HepG2 (cell line): Measurements from ENCODE around the gene PLXND1.

Experiments used
- BRCA1 ChIP-seq: sonication (generic); formaldehyde crosslinking; IDR thresholded peaks from 2 replicates; pipeline ENCODE4 v1.4.0; 2020; ENCODE audit warnings: missing genetic modification reagents
- CTCF ChIP-seq: sonication (generic); formaldehyde crosslinking; IDR thresholded peaks from 2 replicates; pipeline ENCODE4 v1.5.0; 2020; ENCODE audit warnings: mild to moderate bottlenecking, missing genetic modification reagents, moderate library complexity
- HCFC1 ChIP-seq: fragments of 150-350 bp; IDR thresholded peaks from 2 replicates; pipeline ENCODE4 v1.6.1; 2014; ENCODE audit warnings: low read depth, low read length
- MXI1 ChIP-seq: IDR thresholded peaks from 3 replicates; pipeline ENCODE4 v1.6.1; 2012; ENCODE audit warnings: low read depth, low read length, inconsistent platforms, borderline replicate concordance
- PHF21A ChIP-seq: sonication (generic); formaldehyde crosslinking; IDR thresholded peaks from 2 replicates; pipeline ENCODE4 v1.5.0; 2020; ENCODE audit warnings: mild to moderate bottlenecking, missing genetic modification reagents
- POLR2A ChIP-seq, 2 experiments: IDR thresholded peaks; 2 replicates each; pipeline ENCODE4 v1.6.1; 2011; ENCODE audit warnings: low read depth in 2 of 2, low read length in 2 of 2, mild to moderate bottlenecking in 1 of 2, moderate library complexity in 1 of 2; ENCODE audit not compliant: insufficient read depth in 1 of 2
- ZBTB2 ChIP-seq: sonication (generic); formaldehyde crosslinking; IDR thresholded peaks from 2 replicates; pipeline ENCODE4 v1.8.0; 2022; ENCODE audit warnings: low read depth, missing genetic modification reagents
- ZNF232 ChIP-seq: sonication (generic); formaldehyde crosslinking; IDR thresholded peaks from 2 replicates; pipeline ENCODE4 v1.4.0; 2020; ENCODE audit warnings: missing genetic modification reagents, borderline replicate concordance
- ZNF510 ChIP-seq: sonication (generic); formaldehyde crosslinking; IDR thresholded peaks from 2 replicates; pipeline ENCODE4 v1.4.0; 2020; ENCODE audit warnings: low read depth, mild to moderate bottlenecking, missing genetic modification reagents
- TF ChIP-seq, protein P1 (sequence below): sonication (generic); formaldehyde crosslinking; IDR thresholded peaks from 2 replicates; pipeline ENCODE4 v1.4.0; 2020; ENCODE audit warnings: missing genetic modification reagents
- TF ChIP-seq, protein P2 (sequence below): sonication (generic); formaldehyde crosslinking; IDR thresholded peaks from 2 replicates; pipeline ENCODE4 v1.4.0; 2020; ENCODE audit warnings: missing genetic modification reagents

- TF ChIP-seq ZNF510 (CRISPR knock-in tag) (no peak), BRCA1 (CRISPR knock-in tag) (no peak), HCFC1 (no peak), CTCF (CRISPR knock-in tag) (no peak), ZBTB2 (CRISPR knock-in tag) (no peak), ZNF232 (CRISPR knock-in tag) (no peak), PHF21A (CRISPR knock-in tag) (no peak), POLR2A (IDR thresholded peaks at IDR 0.05; ENCODE audit: insufficient read depth in 1 of 2, low read depth in 2 of 2, low read length in 2 of 2) (no peak), MXI1 (no peak)
- TF ChIP-seq, protein P1, sequence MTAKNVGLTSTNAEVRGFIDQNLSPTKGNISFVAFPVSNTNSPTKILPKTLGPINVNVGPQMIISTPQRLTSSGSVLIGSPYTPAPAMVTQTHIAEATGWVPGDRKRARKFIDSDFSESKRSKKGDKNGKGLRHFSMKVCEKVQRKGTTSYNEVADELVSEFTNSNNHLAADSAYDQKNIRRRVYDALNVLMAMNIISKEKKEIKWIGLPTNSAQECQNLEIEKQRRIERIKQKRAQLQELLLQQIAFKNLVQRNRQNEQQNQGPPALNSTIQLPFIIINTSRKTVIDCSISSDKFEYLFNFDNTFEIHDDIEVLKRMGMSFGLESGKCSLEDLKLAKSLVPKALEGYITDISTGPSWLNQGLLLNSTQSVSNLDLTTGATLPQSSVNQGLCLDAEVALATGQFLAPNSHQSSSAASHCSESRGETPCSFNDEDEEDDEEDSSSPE, result no peak
- TF ChIP-seq, protein P2, sequence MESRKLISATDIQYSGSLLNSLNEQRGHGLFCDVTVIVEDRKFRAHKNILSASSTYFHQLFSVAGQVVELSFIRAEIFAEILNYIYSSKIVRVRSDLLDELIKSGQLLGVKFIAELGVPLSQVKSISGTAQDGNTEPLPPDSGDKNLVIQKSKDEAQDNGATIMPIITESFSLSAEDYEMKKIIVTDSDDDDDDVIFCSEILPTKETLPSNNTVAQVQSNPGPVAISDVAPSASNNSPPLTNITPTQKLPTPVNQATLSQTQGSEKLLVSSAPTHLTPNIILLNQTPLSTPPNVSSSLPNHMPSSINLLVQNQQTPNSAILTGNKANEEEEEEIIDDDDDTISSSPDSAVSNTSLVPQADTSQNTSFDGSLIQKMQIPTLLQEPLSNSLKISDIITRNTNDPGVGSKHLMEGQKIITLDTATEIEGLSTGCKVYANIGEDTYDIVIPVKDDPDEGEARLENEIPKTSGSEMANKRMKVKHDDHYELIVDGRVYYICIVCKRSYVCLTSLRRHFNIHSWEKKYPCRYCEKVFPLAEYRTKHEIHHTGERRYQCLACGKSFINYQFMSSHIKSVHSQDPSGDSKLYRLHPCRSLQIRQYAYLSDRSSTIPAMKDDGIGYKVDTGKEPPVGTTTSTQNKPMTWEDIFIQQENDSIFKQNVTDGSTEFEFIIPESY (CRISPR knock-in tag), result no peak
These were observed 14.5 kb upstream of the PLXND1 start for GRCh38 chr3:129620828-129621559.
